NCI-H2171 treated with DMSO at 0.1 percent for 48 hours (cell line): ENCODE data around the gene YPEL3.
"Not testable (repeated sequence)": the region's sequence is repeated elsewhere in the genome, so short reads cannot be mapped to it uniquely, and the experiment has no call there.

ENCODE experiments used
- DNase-seq: peaks from one replicate; lab custom pipeline; 2025; lab: John Stamatoyannopoulos, UW

The YPEL3 gene

GRCh38 chr16:30116291-30117207 is 20.5 kb upstream of the YPEL3 start:
- DNase-seq, result no peak

DNA sequence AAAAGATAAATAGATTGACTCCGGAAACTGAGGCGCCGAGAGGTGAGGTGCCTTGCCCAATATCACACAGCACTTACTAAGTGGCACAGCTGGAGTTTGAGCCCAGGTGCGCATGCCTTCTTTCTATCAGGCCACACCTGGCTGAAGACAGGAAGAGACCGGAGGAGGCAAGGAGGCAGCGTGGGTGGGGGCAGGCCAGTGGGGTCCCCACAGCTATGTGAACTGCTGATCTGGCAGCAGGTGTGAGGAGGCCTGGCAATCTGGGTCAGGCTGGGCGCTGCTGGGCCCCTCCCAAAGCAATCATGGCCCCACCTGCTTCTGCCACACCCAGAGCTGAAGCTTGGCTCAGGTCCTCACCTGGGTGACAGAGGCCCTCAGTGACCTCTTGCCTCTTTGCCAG is 19.2 kb upstream of the YPEL3 start:
- DNase-seq, result no peak

- DNase-seq, result not testable (repeated sequence)
Measured at GRCh38 chr16:30114833-30115232, 18.8 kb upstream of the YPEL3 start.

GRCh38 chr16:30114411-30114810 is 18.4 kb upstream of the YPEL3 start:
- DNase-seq, result no peak

- DNase-seq, result no peak
Measured at GRCh38 chr16:30113711-30114333, 17.8 kb upstream of the YPEL3 start.

- no peak for DNase-seq
Measured at GRCh38 chr16:30113031-30113710, 17.2 kb upstream of the YPEL3 start, which contains the start of gene GDPD3. Gene GDPD3, minus strand, starts transcription at chr16:30113537. Its CDS starts 59 bp downstream, at chr16:30113478.

DNA sequence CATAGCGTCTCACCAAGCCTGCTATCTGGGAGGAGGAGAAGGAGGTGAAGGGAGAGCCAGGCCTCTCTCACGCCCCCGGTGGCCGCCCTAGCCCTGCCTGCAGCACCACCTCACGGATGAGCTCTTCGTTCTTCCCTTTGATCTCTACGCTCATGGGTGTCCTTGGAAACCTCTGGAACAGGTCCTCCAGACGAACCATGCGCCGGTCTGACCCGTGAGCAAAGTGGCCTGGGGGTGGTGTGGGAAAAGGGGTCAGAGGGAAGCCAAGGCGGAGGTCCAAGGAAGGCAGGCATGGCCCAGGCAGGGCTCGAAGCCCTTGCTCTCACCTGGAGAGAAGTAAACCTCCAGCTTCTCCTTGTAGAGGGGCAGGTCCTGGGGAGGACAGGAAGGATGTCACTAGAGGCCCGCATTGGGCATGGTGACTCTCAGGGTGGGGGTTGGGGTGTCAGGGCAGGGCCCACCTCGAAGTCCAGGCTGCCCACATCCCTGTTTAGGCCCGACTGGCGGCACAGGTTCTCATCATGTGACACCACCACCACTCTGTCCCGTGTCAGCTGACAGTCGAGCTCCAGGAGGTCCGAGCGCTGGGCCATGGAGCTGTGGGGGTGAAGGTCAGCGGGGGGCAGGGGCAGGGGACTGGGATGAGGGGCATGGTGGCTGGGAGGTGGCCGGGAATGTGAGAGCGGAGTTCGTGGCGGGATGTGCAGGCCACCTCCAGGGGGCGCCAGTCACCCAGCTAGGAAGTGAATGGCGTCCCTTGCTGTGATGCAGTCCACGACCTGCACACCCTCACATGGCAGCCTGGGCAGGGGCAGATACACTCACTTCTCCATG is 16.4 kb upstream of the YPEL3 start:
- DNase-seq, result no peak

DNA sequence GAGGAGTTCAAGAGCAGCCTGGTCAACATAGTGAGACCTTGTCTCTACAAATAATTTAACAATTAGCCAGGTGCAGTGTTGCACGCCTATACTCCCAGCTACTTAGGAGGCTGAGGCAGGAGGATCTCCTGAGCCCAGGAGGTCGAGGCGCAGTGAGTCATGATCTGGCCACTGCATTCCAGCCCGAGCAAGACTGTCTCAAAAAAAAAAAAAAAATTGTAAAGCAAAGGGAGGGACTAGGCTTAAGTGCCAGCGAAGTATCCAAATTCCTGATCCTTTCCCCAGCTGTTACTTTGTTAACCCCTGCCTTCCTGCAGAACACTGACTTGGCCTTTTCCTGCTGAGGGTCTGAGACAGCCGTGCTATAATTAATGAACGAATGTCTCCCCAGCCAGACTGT is 14.6 kb upstream of the YPEL3 start:
- peak; percentile 13 for DNase-seq

DNA sequence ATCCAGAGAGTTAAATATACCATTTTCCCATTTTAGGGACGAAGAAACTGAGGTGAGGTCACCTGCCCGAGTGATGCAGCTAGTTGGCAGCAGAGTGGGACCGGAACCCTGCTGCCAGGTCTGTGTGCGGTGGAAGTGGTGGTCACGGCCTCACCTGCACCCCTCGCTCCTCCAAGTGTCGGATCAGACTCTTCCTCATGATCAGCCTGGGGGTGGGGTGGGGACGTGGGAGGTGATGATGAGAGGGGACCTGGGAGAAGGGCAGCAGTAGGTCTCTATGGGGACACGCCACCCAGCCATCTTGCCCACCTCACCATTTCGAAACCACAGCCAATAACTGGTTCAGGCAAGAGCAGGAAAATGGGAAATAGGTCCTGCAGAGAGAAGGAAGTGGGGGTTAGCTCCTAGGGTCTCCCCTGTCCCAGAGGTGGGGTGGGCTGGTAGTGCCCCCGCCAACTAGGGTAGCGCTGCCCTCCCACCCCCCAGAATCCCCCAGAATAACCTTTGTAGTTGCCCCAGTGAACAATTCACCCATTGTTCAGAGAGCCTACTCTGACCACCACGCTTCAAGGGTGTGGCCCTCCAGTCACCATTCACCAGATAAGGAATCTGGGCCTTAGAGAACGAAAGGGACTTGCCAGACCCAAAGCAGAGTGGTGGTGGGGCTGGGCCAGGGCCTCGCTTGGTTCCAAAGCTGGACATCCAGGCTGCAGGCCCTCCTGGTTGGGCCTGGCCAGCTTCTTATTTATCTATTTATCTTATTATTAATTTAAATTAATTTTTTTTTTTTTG is 12.2 kb upstream of the YPEL3 start:
- no peak for DNase-seq

DNA sequence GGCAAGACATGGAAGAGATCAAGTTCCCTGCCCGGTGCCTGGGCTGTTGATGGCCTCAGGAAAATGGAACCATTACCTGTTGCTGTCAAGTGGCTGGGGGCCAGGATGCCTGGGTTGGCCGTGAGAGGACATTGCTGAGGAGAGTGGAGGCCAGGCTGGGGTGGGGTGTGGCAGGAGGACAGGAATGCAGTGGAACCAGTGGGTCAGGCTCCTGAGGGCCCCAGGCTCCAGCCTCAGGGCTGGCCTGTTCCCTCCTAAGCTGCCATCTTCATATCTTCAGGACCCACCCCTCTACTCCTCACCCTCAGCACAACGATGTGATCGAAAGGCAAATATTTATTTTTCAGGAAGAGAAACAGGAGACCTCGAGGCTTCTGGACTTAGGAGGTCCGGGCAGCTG is 8.5 kb upstream of the YPEL3 start:
- no peak for DNase-seq

DNA sequence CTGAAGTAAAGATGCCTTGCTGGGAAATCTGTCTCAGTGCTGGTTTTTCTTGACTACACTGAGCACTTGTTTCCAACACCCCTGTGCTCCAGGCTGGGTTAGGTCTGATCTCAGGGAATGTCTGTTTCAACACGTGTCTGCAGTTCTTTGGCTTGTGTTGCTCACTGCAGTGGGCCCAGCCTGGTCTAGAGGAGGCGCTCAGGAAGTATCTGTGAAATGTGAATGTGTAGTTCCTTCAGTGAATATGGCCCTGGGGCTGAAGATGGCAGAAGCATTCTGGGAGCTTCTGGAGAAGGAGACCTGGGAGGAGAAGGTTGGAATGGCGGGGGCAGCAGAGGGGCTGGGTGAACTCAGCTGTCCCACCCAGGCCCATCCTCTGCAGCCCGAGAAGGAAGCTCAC is 8.1 kb upstream of the YPEL3 start:
- DNase-seq, result no peak

GRCh38 chr16:30096862-30097563 is 1.0 kb upstream of the YPEL3 start:
- DNase-seq, result peak; percentile 17

DNA sequence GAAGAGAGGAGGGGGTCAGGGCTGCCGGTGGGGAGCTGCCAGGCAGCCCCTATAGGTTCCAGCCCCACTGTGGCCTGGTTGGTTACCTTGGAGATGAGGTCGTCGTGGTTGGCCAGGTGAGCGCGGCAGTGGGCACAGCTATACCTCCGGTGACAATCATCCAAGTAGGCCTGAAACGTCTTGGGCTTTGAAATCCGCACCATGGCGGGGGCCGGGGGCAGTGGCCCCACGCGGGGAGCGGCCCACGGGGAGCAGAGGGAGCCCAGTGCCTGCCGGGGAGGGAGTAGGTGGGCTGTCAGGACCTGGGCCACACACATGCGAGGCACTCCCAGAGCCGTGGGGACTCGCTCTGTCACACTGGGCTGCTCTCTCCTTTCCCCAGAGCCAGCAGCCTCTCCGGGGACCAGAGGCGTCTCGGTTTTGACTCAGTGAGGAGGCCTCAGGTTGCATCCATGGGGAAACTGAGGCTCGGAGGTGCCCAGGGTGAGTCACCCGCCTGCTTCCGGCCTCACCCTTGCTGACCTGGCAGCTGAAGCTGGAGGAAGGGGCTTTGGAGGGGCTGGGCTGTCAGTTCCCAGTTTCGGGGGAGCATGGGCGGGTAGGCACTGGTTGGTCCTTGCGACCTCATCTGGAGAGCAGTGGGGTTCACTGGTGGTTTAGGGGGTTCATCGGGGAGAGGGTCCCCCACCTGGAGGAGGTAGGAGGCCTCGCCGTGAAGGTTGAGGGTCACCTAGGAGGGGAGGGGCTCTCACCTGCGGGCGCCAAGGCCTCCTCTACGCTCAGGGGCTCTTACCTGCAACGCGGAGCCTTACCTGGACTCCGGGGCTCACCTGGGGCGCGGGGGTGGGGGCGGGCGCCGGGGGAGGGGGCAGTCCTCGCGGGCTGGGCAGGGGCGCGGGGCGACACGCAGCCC is 591 bp downstream of the YPEL3 start:
- DNase-seq, result no peak

DNA sequence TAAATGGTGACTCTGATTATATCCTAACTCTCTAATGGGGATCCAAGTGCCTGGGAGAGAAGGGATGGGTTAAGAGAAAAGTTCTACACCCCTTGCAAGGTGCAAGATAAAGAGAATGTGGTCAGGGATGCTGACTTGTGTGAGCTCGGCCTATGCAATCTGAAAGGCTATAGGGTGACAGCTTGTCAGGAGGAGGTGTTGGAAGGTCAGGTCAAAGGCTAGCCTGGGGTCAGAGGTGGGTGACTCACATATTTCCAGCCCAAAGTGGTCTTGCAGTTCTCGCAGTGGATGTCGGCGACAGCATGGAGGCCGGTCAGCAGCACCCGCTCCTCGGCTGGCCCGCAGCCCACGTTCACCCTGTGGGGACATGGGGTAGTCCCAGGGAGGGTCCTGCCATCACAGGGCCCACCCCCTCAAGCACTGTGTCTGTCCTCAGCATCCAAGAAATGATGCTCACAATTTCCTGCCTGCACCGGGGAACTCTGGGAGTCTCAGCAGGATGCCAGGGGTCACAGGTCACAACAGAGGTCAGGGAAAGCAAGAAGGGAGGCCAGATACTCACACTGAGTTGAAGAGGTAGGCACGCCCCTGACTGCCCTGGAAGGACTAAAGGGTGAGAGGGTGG is 1.4 kb downstream of the YPEL3 start:
- DNase-seq, result no peak

- peak; percentile 59 for DNase-seq
Measured at GRCh38 chr16:30092373-30093010, 3.5 kb downstream of the YPEL3 start.

DNA sequence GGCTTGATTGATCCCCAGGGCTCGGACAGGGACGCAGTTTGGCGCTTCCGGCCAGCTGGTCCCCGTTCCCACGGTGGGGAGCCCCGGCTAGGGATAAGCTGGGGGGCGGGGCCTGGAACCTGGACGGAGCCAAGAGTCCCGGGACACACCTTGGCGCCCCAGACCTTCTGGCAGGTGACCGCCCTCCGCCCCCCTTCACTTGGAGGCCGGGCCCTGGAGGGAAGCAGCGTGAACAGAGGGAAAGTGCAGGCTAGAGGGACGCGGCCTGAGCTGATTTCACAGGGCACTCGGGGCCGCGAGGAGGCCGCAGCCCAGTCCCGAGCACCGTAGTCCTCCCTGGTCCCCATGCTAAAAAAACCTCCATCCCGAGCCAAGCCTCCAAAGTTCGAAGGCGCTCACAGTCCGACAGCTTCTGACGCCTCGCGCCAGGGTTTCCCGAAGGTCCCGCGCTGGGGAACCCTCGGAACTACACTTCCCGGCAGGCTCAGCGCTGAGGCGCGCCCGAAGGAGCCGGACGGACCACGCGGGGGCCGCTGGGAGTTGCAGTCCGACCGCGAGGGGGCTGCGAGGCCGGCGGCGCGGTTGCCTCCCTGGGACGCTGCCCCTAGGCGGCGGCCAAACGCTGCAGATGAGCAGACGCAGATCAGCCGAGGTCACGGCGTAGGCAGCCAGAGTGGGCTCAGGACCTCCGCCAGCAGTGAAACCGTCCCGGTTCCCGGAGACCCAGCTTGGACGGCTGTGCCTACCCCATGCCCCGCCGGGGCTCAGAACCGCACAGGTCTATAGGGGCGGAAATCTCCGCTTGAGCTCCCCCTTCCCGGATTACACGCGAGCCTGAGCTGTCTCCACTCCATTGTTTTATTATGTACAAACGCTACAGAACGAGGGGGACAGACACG is 4.3 kb downstream of the YPEL3 start, which contains the start of gene TBX6:
Gene TBX6 (minus strand): TSS at position 451 of the 899 bp plus-strand sequence. CDS start 731 bp downstream, outside the sequence.
- peak; percentile 89 for DNase-seq
